ENCODE results near the gene MRPL54.
A peak's percentile ranks its signal among the peaks of the same experiment; 100 is the strongest.

MRPL54 gene

DNA sequence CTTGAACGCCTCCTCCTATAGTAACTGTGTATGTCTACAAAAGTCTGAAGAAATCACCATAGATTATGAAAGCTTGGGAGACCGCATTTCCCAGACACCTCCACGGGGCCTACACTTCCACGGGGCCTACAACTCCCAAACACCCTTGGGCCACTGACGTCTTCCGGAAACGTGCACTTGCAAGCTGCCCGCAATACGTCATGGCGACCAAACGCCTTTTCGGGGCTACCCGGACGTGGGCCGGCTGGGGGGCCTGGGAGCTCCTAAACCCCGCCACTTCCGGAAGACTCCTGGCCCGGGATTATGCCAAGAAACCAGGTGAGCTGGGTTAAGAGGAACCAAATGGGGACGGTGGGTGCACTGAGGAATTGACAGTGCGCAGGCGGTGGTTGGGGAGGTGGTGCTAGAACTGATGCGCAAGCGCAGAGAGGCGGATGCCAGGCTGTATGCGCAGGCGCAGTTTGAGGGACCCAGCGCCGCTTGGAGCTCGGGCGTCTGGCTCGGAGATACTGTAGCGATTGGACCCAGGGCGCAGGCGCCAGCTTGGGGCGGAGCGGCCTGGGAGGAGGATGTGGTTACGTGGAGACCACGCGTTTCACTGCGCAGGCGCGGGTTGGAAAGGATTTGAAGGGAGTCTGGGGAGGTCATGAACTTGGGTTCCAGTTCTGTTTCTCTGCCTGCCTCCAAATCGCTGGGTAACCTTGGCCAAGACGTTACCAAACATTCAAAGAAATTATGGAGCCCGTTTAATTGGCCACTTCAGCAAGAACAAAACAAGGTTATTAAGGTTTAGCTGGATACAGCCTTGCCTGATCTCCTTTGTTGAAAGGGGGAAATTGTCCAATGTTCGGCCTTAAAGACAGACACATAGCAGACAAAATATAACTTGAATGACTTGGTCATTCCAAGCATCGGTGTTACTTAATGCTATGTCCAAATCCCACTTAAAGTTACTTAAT is at the start of gene MRPL54:
Gene MRPL54, plus strand, starts transcription at position 182 of the 959 bp plus-strand sequence. Its CDS starts 19 bp downstream, at position 201.
- DNase-seq, result peak; percentile 100

GRCh38 chr19:3716147-3716668 is 46.3 kb upstream of the MRPL54 start:
- no peak for DNase-seq

GRCh38 chr19:3719868-3720267 is 42.6 kb upstream of the MRPL54 start:
- DNase-seq, result no peak

GRCh38 chr19:3720349-3720917 is 42.0 kb upstream of the MRPL54 start:
- no peak for DNase-seq

DNA sequence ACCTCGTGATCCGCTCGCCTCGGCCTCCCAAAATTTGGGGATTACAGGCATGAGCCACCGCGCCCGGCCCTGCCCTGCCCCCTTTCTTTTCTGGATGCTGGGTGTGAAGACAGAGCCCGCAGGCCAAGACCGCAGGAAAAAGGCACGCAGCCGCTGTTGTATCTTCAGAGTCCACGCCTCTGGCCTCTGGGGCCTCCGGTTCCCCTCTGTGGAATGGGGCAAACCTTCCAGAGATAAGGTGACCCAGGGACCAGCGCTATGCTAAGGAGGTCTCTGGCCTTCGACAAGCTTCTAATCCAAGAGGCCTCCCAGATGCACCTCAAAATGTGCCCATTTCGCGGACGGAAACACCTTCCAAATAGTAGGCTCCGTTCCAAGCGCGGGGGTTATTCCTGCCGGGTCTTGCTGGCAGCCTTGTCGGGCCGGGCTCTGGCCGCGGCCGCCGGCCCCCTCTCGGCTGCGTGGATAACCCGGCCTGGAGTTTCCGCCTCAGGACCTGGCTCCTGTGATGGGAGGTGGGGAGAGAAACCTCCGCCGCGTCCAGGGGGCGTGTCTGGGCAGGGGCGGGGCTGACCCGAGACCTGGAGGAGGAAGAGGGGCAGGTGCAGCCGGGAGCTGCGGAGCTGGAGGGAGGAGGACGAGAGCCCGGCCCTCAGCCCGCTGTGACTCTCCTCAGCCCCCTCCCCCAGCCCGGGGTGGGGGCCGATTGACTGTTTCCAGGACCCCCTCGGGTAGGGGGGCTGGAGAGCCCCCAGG is 41.2 kb upstream of the MRPL54 start:
- DNase-seq, result peak; percentile 93

- no peak for DNase-seq
These were observed 40.5 kb upstream of the MRPL54 start for GRCh38 chr19:3721887-3722442.

GRCh38 chr19:3722443-3723109 is 39.9 kb upstream of the MRPL54 start:
- DNase-seq, result no peak

- DNase-seq, result no peak
These were observed 39.4 kb upstream of the MRPL54 start for GRCh38 chr19:3723110-3723488.

DNA sequence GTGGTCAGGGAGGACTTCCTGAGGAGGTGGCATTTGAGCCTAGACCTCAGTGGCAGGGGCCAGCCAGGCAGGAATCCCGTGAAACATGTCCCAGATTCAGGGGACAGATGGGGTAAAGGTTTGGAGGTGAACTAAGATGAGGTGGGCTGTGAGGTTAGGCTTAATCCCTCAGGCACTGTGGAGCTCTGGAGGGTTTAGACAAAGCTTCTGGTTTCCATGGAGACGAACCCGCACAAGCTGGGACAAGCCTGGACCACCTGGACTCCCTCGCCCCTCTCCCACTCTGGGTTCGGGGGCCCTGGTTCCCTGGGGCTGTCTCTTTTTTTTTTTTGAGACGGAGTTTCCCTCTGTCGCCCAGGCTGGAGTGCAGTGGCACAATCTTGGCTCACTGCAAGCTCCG is 38.6 kb upstream of the MRPL54 start:
- no peak for DNase-seq

GRCh38 chr19:3725121-3725520 is 37.4 kb upstream of the MRPL54 start:
- DNase-seq, result no peak

DNA sequence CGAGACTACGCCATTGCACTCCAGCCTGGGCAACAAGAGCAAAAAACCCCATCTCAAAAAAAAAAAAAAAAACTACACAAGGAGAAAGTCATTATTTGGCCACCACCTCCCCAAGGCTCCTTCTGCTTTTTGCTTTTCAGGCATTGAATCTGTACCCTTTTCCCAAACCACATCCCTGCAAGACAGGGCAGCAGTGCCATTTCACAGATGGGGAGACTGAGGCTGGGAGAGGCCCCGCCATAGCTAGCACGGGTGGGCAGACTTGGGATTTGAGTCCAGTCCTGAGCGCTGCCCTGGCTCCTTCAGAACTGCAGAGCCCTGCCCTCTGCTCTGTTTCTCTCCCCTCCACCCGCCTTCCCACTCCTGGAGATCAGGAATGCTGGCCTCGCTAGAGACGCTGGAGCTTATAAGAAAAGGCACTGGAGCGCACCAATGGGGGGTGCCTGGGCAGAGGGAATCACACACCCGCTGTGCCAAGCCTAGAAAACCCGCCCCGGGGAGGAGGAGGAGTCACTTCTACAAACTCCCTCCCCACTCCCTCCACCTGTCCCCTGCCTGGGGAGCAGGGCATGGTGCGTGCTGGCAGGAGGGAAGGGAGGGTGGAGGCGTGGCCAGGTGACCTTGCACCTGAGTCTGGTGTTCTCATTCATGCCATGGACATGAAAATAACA is 36.7 kb upstream of the MRPL54 start:
- DNase-seq, result no peak

DNA sequence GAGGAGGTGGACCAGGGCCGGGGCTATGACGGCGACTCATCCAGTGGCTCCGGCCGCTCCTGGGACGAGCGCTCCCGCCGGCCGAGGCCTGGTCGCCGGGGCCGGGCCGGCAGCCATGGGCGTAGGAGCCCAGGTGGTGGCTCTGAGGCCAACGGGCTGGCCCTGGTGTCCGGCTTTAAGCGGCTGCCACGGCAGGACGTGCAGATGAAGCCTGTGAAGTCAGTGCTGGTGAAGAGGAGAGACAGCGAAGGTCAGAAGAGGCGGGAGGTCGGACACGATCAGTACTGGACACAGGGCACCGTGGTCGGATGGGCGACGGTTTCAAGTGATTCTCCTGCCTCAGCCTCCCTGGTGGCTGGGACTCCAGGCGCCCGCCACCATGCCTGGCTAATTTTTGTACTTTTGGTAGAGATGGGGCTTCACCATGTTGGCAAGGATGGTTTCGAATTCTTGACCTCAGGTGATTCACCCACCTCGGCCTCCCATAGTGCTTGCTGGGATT is 32.0 kb upstream of the MRPL54 start:
- no peak for DNase-seq

- DNase-seq, result no peak
These were observed 30.4 kb upstream of the MRPL54 start for GRCh38 chr19:3732108-3732507.

- DNase-seq, result no peak
These were observed 28.8 kb upstream of the MRPL54 start for GRCh38 chr19:3733549-3734309.

- DNase-seq, result no peak
These were observed 28.2 kb upstream of the MRPL54 start for GRCh38 chr19:3734310-3734600.

GRCh38 chr19:3736106-3736724 is 26.3 kb upstream of the MRPL54 start:
- DNase-seq, result no peak

DNA sequence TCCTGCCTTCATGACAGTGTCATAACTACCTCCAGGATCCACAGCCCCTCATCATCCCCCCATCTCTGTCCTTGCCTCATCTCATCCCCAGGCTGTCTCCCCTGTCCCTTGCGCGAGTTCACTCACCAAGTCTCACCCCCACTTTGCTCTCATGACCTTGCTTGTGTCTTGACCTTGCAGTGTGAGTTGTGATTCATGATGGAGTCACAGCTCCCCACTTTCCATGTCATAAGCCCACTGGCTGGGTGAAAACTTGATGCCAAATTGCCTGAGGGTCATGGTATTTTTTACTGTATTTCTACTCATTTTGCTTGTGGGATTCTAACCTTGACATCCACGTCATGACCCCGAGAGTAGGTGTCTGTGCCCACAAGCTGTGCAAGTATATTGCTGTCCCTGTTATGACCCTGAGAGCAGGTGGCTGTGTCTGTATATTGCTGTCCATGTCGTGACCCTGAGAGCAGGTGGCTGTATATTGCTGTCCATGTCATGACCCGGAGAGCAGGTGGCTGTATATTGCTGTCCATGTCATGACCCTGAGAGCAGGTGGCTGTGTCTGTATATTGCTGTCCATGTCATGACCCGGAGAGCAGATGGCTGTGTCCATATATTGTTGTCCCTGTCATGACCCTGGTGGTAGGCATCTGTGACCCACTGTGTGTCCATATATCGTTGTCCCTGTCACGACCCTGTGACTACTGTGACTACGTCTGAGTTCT is 24.8 kb upstream of the MRPL54 start:
- no peak for DNase-seq

GRCh38 chr19:3738477-3739220 is 23.8 kb upstream of the MRPL54 start:
- no peak for DNase-seq

- no peak for DNase-seq
These were observed 22.1 kb upstream of the MRPL54 start for GRCh38 chr19:3740431-3740830.
